GM19351 (cell line): ENCODE measurements around the gene ACSL5.

Source experiments
- ATAC-seq: cut with Tn5 transposase; IDR thresholded peaks from one replicate; pipeline ENCODE4 v1.9.1; 2021; ENCODE audit warnings: mild to moderate bottlenecking, moderate library complexity; ENCODE audit not compliant: unreplicated experiment

The ACSL5 gene, protein sequence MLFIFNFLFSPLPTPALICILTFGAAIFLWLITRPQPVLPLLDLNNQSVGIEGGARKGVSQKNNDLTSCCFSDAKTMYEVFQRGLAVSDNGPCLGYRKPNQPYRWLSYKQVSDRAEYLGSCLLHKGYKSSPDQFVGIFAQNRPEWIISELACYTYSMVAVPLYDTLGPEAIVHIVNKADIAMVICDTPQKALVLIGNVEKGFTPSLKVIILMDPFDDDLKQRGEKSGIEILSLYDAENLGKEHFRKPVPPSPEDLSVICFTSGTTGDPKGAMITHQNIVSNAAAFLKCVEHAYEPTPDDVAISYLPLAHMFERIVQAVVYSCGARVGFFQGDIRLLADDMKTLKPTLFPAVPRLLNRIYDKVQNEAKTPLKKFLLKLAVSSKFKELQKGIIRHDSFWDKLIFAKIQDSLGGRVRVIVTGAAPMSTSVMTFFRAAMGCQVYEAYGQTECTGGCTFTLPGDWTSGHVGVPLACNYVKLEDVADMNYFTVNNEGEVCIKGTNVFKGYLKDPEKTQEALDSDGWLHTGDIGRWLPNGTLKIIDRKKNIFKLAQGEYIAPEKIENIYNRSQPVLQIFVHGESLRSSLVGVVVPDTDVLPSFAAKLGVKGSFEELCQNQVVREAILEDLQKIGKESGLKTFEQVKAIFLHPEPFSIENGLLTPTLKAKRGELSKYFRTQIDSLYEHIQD

GRCh38 chr10:112373912-112374338, at the start of gene ACSL5:
TSS of gene ACSL5 (plus strand) at chr10:112374116. CDS start at chr10:112394947, 20,831 bp downstream.
- ATAC-seq = no peak

GRCh38 chr10:112327678-112328077, 46.2 kb upstream of the ACSL5 start:
- no peak for ATAC-seq

- peak; percentile 65 for ATAC-seq
These were observed 43.8 kb upstream of the ACSL5 start for GRCh38 chr10:112330162-112330561.

GRCh38 chr10:112330607-112331160, 43.2 kb upstream of the ACSL5 start:
- no peak for ATAC-seq

DNA sequence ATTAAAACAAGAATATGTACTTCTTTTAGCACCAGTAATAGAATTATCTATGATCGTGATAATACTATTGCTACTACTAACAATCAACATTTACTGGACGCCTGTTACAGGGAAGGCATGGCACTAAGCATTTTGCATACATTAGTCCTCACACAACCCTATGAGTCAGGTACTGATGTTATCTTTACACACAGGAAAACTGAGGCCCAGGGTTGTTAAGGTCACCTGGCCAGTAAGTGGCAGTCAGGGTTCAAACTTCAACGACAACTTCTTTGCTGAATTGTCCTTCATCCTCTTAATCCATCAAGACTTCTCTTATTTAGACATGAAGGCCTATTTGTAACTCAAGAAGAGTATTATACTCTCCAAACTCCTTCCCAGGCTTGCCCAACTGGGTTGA, 41.9 kb upstream of the ACSL5 start:
- ATAC-seq = no peak

- no peak for ATAC-seq
These were observed 41.2 kb upstream of the ACSL5 start for GRCh38 chr10:112332509-112333228.

- ATAC-seq = no peak
These were observed 40.5 kb upstream of the ACSL5 start for GRCh38 chr10:112333452-112333851.

GRCh38 chr10:112335111-112335867, 38.6 kb upstream of the ACSL5 start:
- ATAC-seq = no peak

DNA sequence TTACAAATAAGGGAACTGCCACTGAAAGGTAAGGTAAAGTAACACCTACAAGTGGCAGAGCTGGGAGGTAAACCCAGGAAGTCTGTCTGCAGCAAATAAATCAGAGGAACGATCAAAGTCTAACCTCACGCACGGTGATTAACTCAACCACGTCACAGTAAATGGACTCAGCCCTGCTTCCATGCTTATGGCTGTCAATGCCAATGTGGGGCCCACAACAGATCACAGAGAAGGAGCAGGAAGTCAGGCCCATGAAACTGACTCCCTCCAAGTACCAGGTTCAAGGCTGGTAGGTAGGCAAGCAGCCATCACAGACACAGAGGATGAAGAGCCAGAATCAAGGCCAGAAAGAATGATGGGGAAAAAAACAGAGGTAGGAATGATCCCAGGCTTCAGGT, 38.0 kb upstream of the ACSL5 start:
- no peak for ATAC-seq

GRCh38 chr10:112336556-112337201, 37.2 kb upstream of the ACSL5 start:
- ATAC-seq = no peak

DNA sequence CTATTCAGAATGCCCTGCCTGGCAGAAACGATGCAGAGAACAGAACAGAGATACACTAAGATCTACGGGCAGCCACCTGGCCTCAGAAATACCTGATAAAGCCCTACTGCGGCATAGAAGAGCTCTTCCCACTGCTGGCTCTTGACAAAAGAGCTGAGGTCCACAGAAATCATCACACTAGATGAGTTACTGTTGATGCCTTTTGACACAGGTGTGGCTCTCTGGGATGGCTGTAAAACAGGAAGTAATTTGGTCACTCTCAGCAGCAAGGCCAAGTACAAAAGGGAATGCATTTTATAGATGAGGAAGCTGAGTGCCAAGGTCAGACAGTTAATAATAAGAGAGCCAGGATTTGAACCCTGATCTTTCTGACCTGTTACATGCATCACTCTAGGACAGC, 35.0 kb upstream of the ACSL5 start:
- ATAC-seq = no peak

DNA sequence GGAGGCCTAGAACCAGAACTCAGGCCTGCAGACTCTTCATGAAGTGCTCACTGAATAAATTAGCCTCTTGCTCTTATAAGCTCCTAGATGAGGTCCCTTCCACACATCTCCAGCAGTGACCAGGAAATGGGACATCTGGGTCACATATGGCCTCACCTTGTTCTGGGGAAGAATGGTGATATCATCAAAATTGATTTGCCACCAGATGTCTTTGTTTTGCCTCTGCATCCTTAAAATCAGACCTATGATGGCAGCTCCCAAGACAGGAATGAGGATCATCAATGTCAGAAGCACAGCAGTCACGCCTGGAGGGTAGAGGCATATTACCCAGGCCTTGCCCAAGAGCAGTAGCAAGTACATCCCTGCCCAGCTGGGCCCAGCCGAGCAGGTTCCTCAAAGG, 33.3 kb upstream of the ACSL5 start:
- no peak for ATAC-seq

DNA sequence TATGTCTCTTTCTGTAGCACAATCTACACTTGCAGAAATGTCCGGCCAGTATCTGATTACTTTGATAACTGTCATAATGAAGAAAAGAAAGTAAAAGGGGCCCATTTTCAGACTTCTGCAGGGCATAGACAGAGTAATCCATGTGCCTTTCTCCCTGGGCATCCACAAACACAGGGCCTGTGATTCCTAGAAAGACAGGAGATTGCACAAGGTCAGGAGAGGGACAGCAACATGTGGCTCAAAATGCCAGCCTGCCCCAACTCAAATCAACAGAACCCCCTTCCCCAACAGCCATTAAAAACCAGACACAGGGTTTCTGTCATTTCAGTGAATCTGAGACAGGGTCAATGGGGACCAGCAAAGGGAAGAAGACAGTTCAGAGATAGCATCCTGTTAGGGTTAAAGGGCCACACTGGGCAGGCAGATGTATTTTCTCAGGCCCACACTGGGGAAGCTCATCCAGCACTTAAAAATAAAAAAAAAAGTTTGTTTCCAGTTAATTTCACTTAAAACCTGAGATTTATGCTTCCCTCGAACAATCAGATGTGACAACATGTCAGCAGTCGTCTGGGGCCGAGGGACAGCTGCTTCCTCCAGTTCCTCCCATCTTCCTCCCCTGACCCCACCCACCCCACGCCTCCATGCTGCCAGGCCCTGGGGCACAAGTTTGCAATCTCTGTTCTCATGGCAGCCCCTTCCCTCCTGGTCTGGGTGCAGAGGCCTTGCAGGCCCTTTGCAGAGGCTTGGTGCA, 30.7 kb upstream of the ACSL5 start:
- ATAC-seq = no peak

GRCh38 chr10:112344261-112344660, 29.7 kb upstream of the ACSL5 start:
- no peak for ATAC-seq

DNA sequence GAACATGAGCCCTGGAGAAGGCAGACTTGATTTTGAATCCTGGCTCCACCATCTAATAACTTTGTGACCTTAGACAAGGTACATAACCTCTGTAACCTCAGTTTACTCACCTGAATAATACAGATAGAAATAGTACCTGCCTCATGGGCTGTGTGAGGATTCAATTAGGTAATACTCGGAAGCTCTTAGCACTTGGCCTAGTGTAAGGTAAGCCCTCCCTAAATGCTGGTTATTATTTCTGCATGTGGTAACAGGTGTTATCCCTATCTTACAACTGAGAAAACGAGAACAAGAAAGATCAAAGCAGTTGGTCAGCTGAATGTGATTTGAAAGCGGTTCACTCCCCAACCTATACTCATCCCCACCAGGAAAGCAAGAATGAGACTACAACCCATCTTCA, 28.7 kb upstream of the ACSL5 start:
- peak; percentile 74 for ATAC-seq

GRCh38 chr10:112345743-112346142, 28.2 kb upstream of the ACSL5 start:
- ATAC-seq = no peak

GRCh38 chr10:112346774-112347173, 27.1 kb upstream of the ACSL5 start:
- no peak for ATAC-seq

DNA sequence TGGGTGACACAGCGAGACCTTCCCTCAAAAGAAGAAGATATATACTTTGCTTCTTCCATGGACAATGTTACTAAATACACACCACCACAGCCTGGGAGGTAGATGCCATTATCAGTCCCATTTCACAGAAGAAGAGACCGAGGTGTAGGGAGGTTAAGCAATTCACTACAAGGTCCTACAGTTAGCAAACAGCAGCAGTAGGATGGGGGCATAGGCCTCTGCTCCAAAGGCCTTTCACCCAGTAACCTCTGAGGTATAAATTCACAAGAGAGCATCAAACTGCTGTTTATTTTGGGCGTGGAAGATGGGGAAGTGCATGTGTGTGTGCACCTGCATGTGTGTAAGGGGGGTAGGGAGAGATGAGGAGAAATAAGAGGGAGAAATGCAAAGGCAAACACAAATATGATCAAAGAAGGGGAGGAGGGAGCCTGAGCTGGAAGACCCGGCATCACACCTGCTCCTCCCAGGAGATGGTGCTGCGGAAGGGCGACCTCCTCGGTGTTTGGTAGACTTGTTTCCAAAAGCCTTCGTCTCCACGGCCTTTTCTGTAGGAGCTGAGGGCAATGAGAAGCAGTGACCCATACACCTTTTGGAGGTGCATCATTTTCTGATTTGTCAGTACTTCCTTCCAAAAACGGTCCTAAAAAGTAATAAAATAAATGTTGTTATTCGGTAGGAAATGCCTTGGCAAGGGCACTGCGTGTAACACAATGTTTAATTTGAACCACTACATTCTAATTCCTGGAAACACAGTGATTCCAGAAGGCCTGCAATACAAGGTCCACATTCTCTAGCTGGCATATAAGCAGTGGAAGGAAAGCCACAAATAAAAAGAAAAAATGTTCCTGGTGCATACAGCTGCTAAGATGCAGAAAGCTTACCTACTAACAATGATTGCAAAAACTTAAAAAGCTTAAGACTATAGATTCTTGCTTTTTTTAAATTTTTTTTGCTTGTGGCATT, 25.9 kb upstream of the ACSL5 start:
- ATAC-seq = no peak
